SK-N-SH treated with all-trans-retinoic acid at 6 μM for 48 hours (cell line): Measurements from ENCODE around the gene TMEM181.

Source experiments
- ATAC-seq: fragments of 200-7000 bp; cut with Tn5 transposase; 3 replicates; pipeline ENCODE4 v1.9.1; 2020; ENCODE audit warnings: mild to moderate bottlenecking, moderate library complexity
- ARNTL ChIP-seq: fragments of 450-650 bp; formaldehyde crosslinking; IDR thresholded peaks from 2 replicates; pipeline ENCODE4 v1.5.0; 2020; ENCODE audit warnings: low read depth, mild to moderate bottlenecking, moderate library complexity, borderline replicate concordance
- BACH2 ChIP-seq: fragments of 250-450 bp; sonication (Bioruptor Pico); IDR thresholded peaks from 2 replicates; pipeline ENCODE4 v1.9.0; 2021; ENCODE audit warnings: mild to moderate bottlenecking, borderline replicate concordance
- CSDC2 ChIP-seq: fragments of 250-450 bp; sonication (Bioruptor Pico); IDR thresholded peaks from 2 replicates; pipeline ENCODE4 v1.5.0; 2020; ENCODE audit warnings: mild to moderate bottlenecking, moderate library complexity
- GLIS3 ChIP-seq: fragments of 250-450 bp; sonication (Bioruptor Pico); IDR thresholded peaks from 2 replicates; pipeline ENCODE4 v1.5.0; 2020; ENCODE audit warnings: mild to moderate bottlenecking, moderate library complexity
- OSR1 ChIP-seq: fragments of 250-450 bp; sonication (Bioruptor Pico); IDR thresholded peaks from 2 replicates; pipeline ENCODE4 v1.8.0; 2022; ENCODE audit warnings: moderate library complexity, mild to moderate bottlenecking, inconsistent platforms
- PPARA ChIP-seq: fragments of 250-450 bp; sonication (Bioruptor Pico); IDR thresholded peaks from 2 replicates; pipeline ENCODE4 v1.5.0; 2020; ENCODE audit warnings: mild to moderate bottlenecking, borderline replicate concordance
- RARB ChIP-seq: fragments of 250-450 bp; sonication (Bioruptor Pico); IDR thresholded peaks from 2 replicates; pipeline ENCODE4 v1.8.0; 2021; ENCODE audit warnings: mild to moderate bottlenecking, moderate library complexity
- SNAI2 ChIP-seq: fragments of 250-450 bp; sonication (Bioruptor Pico); IDR thresholded peaks from 2 replicates; pipeline ENCODE4 v1.5.0; 2020; ENCODE audit warnings: mild to moderate bottlenecking, moderate library complexity
- TCF4 ChIP-seq: fragments of 250-450 bp; sonication (Bioruptor Pico); IDR thresholded peaks from 2 replicates; pipeline ENCODE4 v1.8.0; 2021; ENCODE audit warnings: mild to moderate bottlenecking, moderate library complexity, borderline replicate concordance
- TOX ChIP-seq: fragments of 250-450 bp; sonication (Bioruptor Pico); IDR thresholded peaks from 2 replicates; pipeline ENCODE4 v1.8.0; 2021; ENCODE audit warnings: mild to moderate bottlenecking, moderate library complexity, borderline replicate concordance
- ZC3H10 ChIP-seq: fragments of 250-450 bp; sonication (Bioruptor Pico); IDR thresholded peaks from 2 replicates; pipeline ENCODE4 v1.5.1; 2021; ENCODE audit warnings: mild to moderate bottlenecking, moderate library complexity
- ZFP3 ChIP-seq: fragments of 250-450 bp; sonication (Bioruptor Pico); IDR thresholded peaks from 2 replicates; pipeline ENCODE4 v1.5.0; 2020; ENCODE audit warnings: mild to moderate bottlenecking, moderate library complexity
- ZFP30 ChIP-seq: fragments of 450-650 bp; formaldehyde crosslinking; IDR thresholded peaks from 2 replicates; pipeline ENCODE4 v1.5.0; 2022; ENCODE audit warnings: mild to moderate bottlenecking, moderate library complexity
- ZNF565 ChIP-seq: fragments of 450-650 bp; formaldehyde crosslinking; conservative IDR thresholded peaks from 2 replicates; pipeline ENCODE4 v1.5.0; 2020; ENCODE audit warnings: low read depth, mild to moderate bottlenecking, moderate library complexity
- ZNF70 ChIP-seq: fragments of 450-650 bp; formaldehyde crosslinking; IDR thresholded peaks from 2 replicates; pipeline ENCODE4 v1.5.0; 2020; ENCODE audit warnings: mild to moderate bottlenecking, moderate library complexity
- TF ChIP-seq, protein P1 (sequence below): fragments of 250-450 bp; sonication (Bioruptor Pico); IDR thresholded peaks from 2 replicates; pipeline ENCODE4 v1.8.0; 2020; ENCODE audit warnings: mild to moderate bottlenecking, moderate library complexity, borderline replicate concordance
- TF ChIP-seq, protein P2 (sequence below): fragments of 250-450 bp; sonication (Bioruptor Pico); IDR thresholded peaks from 2 replicates; pipeline ENCODE4 v1.5.1; 2021; ENCODE audit warnings: mild to moderate bottlenecking, moderate library complexity
- TF ChIP-seq, protein P3 (sequence below): fragments of 250-450 bp; sonication (Bioruptor Pico); IDR thresholded peaks from 2 replicates; pipeline ENCODE4 v1.5.1; 2020; ENCODE audit warnings: low read depth, mild to moderate bottlenecking, moderate library complexity
- TF ChIP-seq, protein P4 (sequence below): fragments of 250-450 bp; sonication (Bioruptor Pico); IDR thresholded peaks from 2 replicates; pipeline ENCODE4 v1.8.0; 2021; ENCODE audit warnings: low read depth, mild to moderate bottlenecking, moderate library complexity, borderline replicate concordance
- TF ChIP-seq, protein P5 (sequence below): fragments of 250-450 bp; sonication (Bioruptor Pico); IDR thresholded peaks from 2 replicates; pipeline ENCODE4 v1.5.0; 2020; ENCODE audit warnings: mild to moderate bottlenecking, moderate library complexity

Gene TMEM181

DNA sequence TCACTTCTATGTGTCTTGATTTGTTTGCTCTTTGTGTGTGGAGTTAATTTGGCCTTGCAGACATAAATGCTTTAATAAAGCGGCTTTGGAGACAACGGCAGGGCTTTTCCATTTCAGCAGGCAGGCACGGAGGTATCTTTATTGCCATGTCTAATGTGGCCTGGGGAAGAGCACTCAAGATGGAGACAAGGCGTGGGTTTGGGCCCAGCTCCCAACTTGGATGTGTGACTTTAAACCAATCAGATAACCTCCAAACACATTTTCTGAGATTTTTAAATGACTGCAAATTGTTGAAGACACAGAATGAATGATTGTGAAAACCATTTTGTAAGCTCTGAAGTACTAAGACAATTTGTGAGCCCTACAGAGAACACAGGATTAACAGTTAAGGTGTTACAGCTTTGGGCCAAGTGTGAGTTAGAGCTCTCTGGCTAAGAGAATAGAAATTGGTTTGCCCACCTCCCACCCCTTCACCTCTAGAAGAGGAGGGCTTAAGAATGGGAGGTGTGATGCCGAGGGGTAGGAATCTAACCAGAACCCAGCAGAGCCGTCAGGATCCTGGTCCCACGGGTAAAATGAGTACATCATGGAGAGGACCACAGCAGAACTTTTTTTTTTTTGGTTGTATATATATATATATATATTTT is 75.7 kb downstream of the TMEM181 start (continued):
- TF ChIP-seq TOX (CRISPR knock-in tag) (no peak), SNAI2 (CRISPR knock-in tag) (no peak), PPARA (CRISPR knock-in tag) (no peak), BACH2 (no peak), RARB (CRISPR knock-in tag) (no peak), ZFP3 (CRISPR knock-in tag) (no peak)

DNA sequence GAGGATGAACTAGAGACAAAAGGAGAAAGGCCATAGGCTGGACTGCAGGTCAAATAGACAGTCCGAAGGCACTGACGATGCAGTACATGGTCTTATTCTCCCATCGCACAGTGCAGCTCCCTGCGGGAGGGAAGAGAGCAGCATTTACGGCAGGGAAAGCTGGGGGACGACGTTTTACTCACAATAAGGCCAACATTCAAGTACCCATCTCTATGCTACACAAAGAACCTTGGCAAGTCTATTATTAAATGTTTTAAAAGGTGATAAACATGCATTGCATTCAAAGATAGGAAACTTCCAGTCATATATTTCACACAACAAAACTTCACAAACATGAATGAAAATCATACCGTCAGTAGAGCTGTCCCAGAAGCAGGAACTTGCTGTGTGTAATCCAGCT is 76.9 kb downstream of the TMEM181 start:
- TF ChIP-seq ARNTL (CRISPR knock-in tag) = no peak
- no peak for TF ChIP-seq BACH2
- TF ChIP-seq TOX (CRISPR knock-in tag) = no peak
- TF ChIP-seq, protein P1, sequence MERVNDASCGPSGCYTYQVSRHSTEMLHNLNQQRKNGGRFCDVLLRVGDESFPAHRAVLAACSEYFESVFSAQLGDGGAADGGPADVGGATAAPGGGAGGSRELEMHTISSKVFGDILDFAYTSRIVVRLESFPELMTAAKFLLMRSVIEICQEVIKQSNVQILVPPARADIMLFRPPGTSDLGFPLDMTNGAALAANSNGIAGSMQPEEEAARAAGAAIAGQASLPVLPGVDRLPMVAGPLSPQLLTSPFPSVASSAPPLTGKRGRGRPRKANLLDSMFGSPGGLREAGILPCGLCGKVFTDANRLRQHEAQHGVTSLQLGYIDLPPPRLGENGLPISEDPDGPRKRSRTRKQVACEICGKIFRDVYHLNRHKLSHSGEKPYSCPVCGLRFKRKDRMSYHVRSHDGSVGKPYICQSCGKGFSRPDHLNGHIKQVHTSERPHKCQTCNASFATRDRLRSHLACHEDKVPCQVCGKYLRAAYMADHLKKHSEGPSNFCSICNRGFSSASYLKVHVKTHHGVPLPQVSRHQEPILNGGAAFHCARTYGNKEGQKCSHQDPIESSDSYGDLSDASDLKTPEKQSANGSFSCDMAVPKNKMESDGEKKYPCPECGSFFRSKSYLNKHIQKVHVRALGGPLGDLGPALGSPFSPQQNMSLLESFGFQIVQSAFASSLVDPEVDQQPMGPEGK (CRISPR knock-in tag) = no peak
- TF ChIP-seq GLIS3 = no peak
- no peak for TF ChIP-seq ZNF70 (CRISPR knock-in tag)
- TF ChIP-seq, protein P2, sequence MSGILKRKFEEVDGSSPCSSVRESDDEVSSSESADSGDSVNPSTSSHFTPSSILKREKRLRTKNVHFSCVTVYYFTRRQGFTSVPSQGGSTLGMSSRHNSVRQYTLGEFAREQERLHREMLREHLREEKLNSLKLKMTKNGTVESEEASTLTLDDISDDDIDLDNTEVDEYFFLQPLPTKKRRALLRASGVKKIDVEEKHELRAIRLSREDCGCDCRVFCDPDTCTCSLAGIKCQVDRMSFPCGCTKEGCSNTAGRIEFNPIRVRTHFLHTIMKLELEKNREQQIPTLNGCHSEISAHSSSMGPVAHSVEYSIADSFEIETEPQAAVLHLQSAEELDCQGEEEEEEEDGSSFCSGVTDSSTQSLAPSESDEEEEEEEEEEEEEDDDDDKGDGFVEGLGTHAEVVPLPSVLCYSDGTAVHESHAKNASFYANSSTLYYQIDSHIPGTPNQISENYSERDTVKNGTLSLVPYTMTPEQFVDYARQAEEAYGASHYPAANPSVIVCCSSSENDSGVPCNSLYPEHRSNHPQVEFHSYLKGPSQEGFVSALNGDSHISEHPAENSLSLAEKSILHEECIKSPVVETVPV (CRISPR knock-in tag) = no peak
- TF ChIP-seq ZFP3 (CRISPR knock-in tag) = no peak
- TF ChIP-seq ZFP30 (CRISPR knock-in tag) = no peak
- TF ChIP-seq TCF4 = no peak
- TF ChIP-seq OSR1 (CRISPR knock-in tag) = no peak
- TF ChIP-seq, protein P3, sequence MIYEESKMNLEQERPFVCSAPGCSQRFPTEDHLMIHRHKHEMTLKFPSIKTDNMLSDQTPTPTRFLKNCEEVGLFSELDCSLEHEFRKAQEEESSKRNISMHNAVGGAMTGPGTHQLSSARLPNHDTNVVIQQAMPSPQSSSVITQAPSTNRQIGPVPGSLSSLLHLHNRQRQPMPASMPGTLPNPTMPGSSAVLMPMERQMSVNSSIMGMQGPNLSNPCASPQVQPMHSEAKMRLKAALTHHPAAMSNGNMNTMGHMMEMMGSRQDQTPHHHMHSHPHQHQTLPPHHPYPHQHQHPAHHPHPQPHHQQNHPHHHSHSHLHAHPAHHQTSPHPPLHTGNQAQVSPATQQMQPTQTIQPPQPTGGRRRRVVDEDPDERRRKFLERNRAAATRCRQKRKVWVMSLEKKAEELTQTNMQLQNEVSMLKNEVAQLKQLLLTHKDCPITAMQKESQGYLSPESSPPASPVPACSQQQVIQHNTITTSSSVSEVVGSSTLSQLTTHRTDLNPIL = no peak
- TF ChIP-seq ZNF565 (CRISPR knock-in tag) = no peak
- TF ChIP-seq, protein P4, sequence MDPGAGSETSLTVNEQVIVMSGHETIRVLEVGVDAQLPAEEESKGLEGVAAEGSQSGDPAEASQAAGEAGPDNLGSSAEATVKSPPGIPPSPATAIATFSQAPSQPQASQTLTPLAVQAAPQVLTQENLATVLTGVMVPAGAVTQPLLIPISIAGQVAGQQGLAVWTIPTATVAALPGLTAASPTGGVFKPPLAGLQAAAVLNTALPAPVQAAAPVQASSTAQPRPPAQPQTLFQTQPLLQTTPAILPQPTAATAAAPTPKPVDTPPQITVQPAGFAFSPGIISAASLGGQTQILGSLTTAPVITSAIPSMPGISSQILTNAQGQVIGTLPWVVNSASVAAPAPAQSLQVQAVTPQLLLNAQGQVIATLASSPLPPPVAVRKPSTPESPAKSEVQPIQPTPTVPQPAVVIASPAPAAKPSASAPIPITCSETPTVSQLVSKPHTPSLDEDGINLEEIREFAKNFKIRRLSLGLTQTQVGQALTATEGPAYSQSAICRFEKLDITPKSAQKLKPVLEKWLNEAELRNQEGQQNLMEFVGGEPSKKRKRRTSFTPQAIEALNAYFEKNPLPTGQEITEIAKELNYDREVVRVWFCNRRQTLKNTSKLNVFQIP (CRISPR knock-in tag) = no peak
- TF ChIP-seq, protein P5, sequence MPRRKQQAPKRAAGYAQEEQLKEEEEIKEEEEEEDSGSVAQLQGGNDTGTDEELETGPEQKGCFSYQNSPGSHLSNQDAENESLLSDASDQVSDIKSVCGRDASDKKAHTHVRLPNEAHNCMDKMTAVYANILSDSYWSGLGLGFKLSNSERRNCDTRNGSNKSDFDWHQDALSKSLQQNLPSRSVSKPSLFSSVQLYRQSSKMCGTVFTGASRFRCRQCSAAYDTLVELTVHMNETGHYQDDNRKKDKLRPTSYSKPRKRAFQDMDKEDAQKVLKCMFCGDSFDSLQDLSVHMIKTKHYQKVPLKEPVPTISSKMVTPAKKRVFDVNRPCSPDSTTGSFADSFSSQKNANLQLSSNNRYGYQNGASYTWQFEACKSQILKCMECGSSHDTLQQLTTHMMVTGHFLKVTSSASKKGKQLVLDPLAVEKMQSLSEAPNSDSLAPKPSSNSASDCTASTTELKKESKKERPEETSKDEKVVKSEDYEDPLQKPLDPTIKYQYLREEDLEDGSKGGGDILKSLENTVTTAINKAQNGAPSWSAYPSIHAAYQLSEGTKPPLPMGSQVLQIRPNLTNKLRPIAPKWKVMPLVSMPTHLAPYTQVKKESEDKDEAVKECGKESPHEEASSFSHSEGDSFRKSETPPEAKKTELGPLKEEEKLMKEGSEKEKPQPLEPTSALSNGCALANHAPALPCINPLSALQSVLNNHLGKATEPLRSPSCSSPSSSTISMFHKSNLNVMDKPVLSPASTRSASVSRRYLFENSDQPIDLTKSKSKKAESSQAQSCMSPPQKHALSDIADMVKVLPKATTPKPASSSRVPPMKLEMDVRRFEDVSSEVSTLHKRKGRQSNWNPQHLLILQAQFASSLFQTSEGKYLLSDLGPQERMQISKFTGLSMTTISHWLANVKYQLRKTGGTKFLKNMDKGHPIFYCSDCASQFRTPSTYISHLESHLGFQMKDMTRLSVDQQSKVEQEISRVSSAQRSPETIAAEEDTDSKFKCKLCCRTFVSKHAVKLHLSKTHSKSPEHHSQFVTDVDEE (CRISPR knock-in tag) = no peak
- no peak for TF ChIP-seq PPARA (CRISPR knock-in tag)
- no peak for TF ChIP-seq SNAI2 (CRISPR knock-in tag)
- no peak for ATAC-seq

DNA sequence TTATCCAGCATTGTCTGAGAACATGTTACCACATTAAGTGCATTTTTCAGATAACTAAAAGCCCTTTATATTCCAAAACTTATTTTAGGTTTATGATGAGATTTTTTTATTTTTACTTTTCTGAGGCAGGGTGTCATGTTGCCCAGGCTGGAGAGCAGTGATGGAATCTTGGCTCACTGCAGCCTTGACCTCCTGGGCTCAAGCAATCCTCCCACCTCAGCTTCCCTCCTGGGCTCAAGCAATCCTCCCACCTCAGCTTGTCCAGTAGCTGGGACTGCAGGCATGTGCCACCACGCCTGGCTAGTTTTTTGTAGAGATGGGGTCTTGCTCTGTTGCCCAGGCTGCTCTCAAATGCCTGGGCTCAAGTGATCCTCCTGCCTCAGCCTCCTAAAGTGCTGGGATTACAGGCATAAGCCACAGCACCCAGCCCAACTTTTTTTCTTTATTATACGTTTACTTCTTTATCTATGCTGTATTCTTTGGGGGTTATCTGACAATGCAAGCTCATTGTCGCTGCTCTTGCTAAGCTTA is 78.5 kb downstream of the TMEM181 start:
- no peak for ATAC-seq
- no peak for TF ChIP-seq ZC3H10 (CRISPR knock-in tag)
- no peak for TF ChIP-seq TCF4
- no peak for TF ChIP-seq CSDC2 (CRISPR knock-in tag)
- no peak for TF ChIP-seq ZNF70 (CRISPR knock-in tag)
- no peak for TF ChIP-seq SNAI2 (CRISPR knock-in tag)
